NT2/D1 (cell line): ENCODE measurements around the gene WNT8B.

ENCODE experiments used
- DNase-seq: peaks from one replicate; pipeline ENCODE4 v3.0.0-alpha.2; 2011; ENCODE audit warnings: low read depth, low spot score
- H3K27me3 ChIP-seq: 2 replicates; pipeline ENCODE4 v1.6.0; 2011; ENCODE audit warnings: mild to moderate bottlenecking; ENCODE audit not compliant: insufficient read length, insufficient read depth
- H3K36me3 ChIP-seq: 2 replicates; pipeline ENCODE4 v1.6.1; 2011; ENCODE audit warnings: mild to moderate bottlenecking, low read length, mixed read lengths; ENCODE audit not compliant: insufficient read depth, insufficient read length
- H3K4me1 ChIP-seq: 2 replicates; pipeline ENCODE4 v1.5.1; 2011; ENCODE audit not compliant: insufficient read depth, insufficient read length
- H3K4me3 ChIP-seq: 2 replicates; pipeline ENCODE4 v1.5.1; 2011; ENCODE audit warnings: low read depth; ENCODE audit not compliant: insufficient read length
- H3K9ac ChIP-seq: 2 replicates; pipeline ENCODE4 v1.6.0; 2011; ENCODE audit warnings: low read depth; ENCODE audit not compliant: insufficient read length
- H3K9me3 ChIP-seq: 2 replicates; pipeline ENCODE4 v1.5.1; 2011; ENCODE audit warnings: mild to moderate bottlenecking, low read length; ENCODE audit not compliant: insufficient read depth
- SUZ12 ChIP-seq: IDR thresholded peaks from 2 replicates; pipeline ENCODE4 v1.6.1; 2011; ENCODE audit not compliant: insufficient read length, insufficient read depth; ENCODE audit errors: extremely low read depth
- YY1 ChIP-seq: IDR thresholded peaks from 2 replicates; pipeline ENCODE4 v1.6.1; 2011; ENCODE audit not compliant: insufficient read length, insufficient read depth
- ZNF274 ChIP-seq: IDR thresholded peaks from 2 replicates; pipeline ENCODE4 v1.6.1; 2011; ENCODE audit warnings: mild to moderate bottlenecking, low read depth, low read length

WNT8B gene

DNA sequence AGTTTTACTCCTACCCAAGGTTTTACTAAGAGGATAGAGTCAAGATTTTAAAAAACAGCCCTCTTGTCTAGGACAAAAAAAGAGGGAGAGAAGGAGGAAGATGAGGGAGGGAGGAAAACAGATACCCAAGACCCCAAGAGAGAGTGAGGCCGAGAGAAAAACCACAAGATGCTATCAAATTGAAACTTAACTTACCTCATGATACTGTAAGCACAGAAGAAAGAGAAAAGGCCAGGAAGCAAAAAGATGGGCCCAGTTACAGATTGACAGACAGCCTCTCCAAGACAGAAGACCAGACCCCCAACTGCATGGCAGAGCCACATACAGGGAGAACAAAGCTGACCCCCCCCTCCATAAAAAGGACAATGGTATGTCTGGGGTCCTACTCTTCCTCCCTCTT, 45.5 kb downstream of the WNT8B start:
- no peaks in the 10 kb centered on the region for H3K9me3 ChIP-seq
- H3K4me3 ChIP-seq, result no peak overlapping the region
- H3K9ac ChIP-seq, result no peak overlapping the region
- peaks cover 3% of the 10 kb centered on the region for H3K36me3 ChIP-seq
- DNase-seq, result no peak
- H3K4me1 ChIP-seq, result no peaks in the 10 kb centered on the region
- no peaks in the 10 kb centered on the region for H3K27me3 ChIP-seq
- TF ChIP-seq YY1 (no peak), SUZ12 (no peak), ZNF274 (no peak)

DNA sequence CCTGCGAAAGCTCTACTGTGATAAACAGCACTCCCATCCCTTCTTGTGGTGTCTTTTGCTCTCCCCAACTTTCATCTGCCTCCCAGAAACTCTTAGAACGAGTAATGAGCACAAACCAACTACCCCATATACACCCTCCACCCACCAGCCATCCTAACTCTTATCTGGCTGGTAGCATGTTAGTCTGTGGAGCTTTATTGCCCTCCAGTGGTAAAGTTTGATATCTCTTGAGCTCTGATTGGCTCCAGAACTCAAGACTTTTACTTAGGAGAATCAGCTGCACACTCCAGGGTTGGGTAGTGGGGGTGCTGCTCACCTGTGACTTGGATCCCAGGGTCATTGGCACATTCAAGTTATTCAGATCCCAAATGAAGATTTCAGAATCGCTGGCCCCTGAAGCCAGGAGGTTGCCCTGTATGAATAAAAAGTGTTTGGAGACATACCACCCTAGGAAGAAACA, 45.9 kb downstream of the WNT8B start:
- Histone ChIP-seq H3K9me3 (no peaks in the 10 kb centered on the region), H3K27me3 (no peaks in the 10 kb centered on the region), H3K4me3 (no peak overlapping the region), H3K4me1 (no peaks in the 10 kb centered on the region), H3K9ac (peak overlapping the region; percentile 3), H3K36me3 (peaks cover 3% of the 10 kb centered on the region)
- TF ChIP-seq YY1 (no peak), SUZ12 (no peak), ZNF274 (no peak)
- no peak for DNase-seq

- Histone ChIP-seq H3K36me3 (peaks cover 3% of the 10 kb centered on the region), H3K4me1 (no peaks in the 10 kb centered on the region), H3K9ac (peak overlapping the region; percentile 3), H3K27me3 (no peaks in the 10 kb centered on the region), H3K9me3 (no peaks in the 10 kb centered on the region), H3K4me3 (no peak overlapping the region)
- no peak for TF ChIP-seq YY1
- no peak for TF ChIP-seq ZNF274
- TF ChIP-seq SUZ12, result no peak
- no peak for DNase-seq
These were observed 46.5 kb downstream of the WNT8B start for GRCh38 chr10:100509241-100509840.

DNA sequence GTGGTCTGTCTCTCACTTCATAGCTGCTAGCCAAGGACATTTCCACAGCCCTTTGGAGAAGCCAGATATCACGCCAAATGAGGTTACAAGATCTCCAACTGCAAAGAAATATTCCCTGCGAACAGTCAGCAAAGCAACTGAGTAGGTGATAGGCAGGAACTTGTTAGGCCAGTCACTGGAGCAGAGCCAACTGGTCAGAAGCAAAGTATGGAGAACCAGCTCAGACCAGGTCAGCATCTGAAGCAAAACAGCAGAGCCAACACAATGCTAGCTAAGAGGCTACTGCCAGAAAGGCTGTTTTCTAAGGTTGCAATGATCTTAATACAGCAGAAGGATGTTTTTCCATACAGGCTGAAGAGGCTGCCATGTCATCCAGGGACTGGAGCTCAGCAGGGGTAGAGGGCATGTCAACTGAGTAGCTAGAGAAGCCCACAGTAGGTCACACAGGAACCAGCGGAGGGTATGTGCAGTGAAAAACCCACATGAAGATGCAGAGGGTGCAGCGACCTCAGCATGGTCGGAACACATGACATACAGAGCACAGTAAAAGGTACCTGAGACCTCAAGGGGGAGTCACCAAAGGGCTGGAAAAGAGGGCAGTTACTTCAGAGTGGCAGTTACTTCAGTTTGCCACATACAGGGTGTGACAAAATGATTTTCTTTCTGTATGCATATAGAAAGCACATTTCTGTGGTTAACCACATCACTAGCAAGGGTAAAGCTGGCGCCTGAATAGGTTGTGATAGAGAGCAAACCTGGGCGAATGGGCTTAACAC, 47.9 kb downstream of the WNT8B start:
- no peak overlapping the region for H3K4me3 ChIP-seq
- DNase-seq, result no peak
- no peaks in the 10 kb centered on the region for H3K27me3 ChIP-seq
- H3K9ac ChIP-seq, result no peak overlapping the region
- TF ChIP-seq SUZ12, result no peak
- no peak for TF ChIP-seq YY1
- TF ChIP-seq ZNF274, result no peak
- no peaks in the 10 kb centered on the region for H3K9me3 ChIP-seq
- H3K36me3 ChIP-seq, result peaks cover 3% of the 10 kb centered on the region
- no peaks in the 10 kb centered on the region for H3K4me1 ChIP-seq

- no peaks in the 10 kb centered on the region for H3K9me3 ChIP-seq
- TF ChIP-seq SUZ12 (no peak), YY1 (no peak), ZNF274 (no peak)
- H3K4me1 ChIP-seq, result no peaks in the 10 kb centered on the region
- peaks cover 16% of the 10 kb centered on the region for H3K27me3 ChIP-seq
- H3K36me3 ChIP-seq, result no peaks in the 10 kb centered on the region
- H3K4me3 ChIP-seq, result no peak overlapping the region
- DNase-seq, result no peak
- H3K9ac ChIP-seq, result no peak overlapping the region
These were observed 52.8 kb downstream of the WNT8B start for GRCh38 chr10:100515612-100516011.

- Histone ChIP-seq H3K36me3 (peaks cover 4% of the 10 kb centered on the region), H3K4me3 (no peak overlapping the region), H3K4me1 (no peaks in the 10 kb centered on the region), H3K9me3 (no peaks in the 10 kb centered on the region), H3K9ac (no peak overlapping the region), H3K27me3 (peaks cover 20% of the 10 kb centered on the region)
- DNase-seq, result no peak
- TF ChIP-seq YY1 (no peak), SUZ12 (no peak), ZNF274 (no peak)
These were observed 54.0 kb downstream of the WNT8B start for GRCh38 chr10:100516847-100517246.

DNA sequence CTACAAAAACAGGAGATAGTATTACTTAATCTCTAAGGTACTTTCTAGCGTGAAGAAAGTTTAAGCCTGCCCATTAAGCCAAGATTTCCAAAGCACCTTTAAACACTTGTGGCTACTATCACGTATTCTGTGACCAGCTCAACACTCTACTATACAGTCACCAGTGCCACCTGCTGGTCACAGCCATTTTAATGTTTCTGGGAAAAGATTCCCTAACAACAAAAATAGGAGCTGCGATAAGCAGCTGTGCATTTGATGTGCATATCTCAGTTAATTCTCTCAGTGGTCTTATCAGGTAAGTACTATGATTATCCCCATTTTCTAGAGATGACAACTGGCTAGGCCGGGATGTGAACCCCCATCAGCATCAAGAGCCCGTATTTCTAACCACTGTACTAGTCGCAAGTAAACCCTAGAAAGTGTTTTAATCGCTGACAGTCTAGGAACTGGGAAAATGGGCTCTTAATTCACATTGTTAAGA, 56.0 kb downstream of the WNT8B start:
- no peak overlapping the region for H3K9ac ChIP-seq
- H3K4me3 ChIP-seq, result peak overlapping the region; percentile 45
- H3K9me3 ChIP-seq, result no peaks in the 10 kb centered on the region
- H3K4me1 ChIP-seq, result no peaks in the 10 kb centered on the region
- peaks cover 20% of the 10 kb centered on the region for H3K27me3 ChIP-seq
- peaks cover 18% of the 10 kb centered on the region for H3K36me3 ChIP-seq
- DNase-seq, result no peak
- TF ChIP-seq YY1 (no peak), ZNF274 (no peak), SUZ12 (no peak)
